NCI-H446 treated with DMSO at 0.1 percent for 48 hours (cell line): ENCODE data around the gene ARHGEF17.

Experiments used
- DNase-seq: peaks from one replicate; lab custom pipeline; 2025; lab: John Stamatoyannopoulos, UW

The ARHGEF17 gene

GRCh38 chr11:73410627-73411026, 102.6 kb downstream of the ARHGEF17 start:
- DNase-seq: no peak

- no peak for DNase-seq
These were observed 103.0 kb downstream of the ARHGEF17 start for GRCh38 chr11:73411031-73411430.

GRCh38 chr11:73412308-73412707, 104.2 kb downstream of the ARHGEF17 start:
- DNase-seq: no peak

GRCh38 chr11:73413256-73413655, 105.2 kb downstream of the ARHGEF17 start:
- DNase-seq: no peak

GRCh38 chr11:73414977-73415651, 107.0 kb downstream of the ARHGEF17 start:
- no peak for DNase-seq

- no peak for DNase-seq
These were observed 108.0 kb downstream of the ARHGEF17 start for GRCh38 chr11:73415854-73416615.

- no peak for DNase-seq
These were observed 108.7 kb downstream of the ARHGEF17 start for GRCh38 chr11:73416786-73417185.
